ENCODE results near the gene MAFF.

- TF ChIP-seq POLR2AphosphoS5 (IDR thresholded peaks at IDR 0.05; ENCODE audit: borderline replicate concordance, low read depth, low read length) (no peak), EZH2 (IDR thresholded peaks at IDR 0.05) (no peak)
These were observed 12.7 kb upstream of the MAFF start for GRCh38 chr22:38189104-38189503.

Data from SK-N-MC (cell line).